WTC11 (cell line): ENCODE data around the gene RNF169.

Experiments
- ESRRA ChIP-seq: sonication (generic); formaldehyde crosslinking; IDR thresholded peaks from 2 replicates; pipeline ENCODE4 v1.8.1; 2022; ENCODE audit warnings: mild to moderate bottlenecking, missing genetic modification reagents, borderline replicate concordance
- FOXK1 ChIP-seq: sonication (generic); formaldehyde crosslinking; IDR thresholded peaks from 2 replicates; pipeline ENCODE4 v1.8.0; 2022; ENCODE audit warnings: mild to moderate bottlenecking, moderate library complexity, missing genetic modification reagents
- JUN ChIP-seq: sonication (generic); formaldehyde crosslinking; IDR thresholded peaks from 2 replicates; pipeline ENCODE4 v1.8.0; 2023; ENCODE audit warnings: mild to moderate bottlenecking, missing genetic modification reagents
- NR2C2 ChIP-seq: sonication (generic); formaldehyde crosslinking; IDR thresholded peaks from 2 replicates; pipeline ENCODE4 v1.8.0; 2022; ENCODE audit warnings: mild to moderate bottlenecking, missing genetic modification reagents
- RORB ChIP-seq: fragments of 250-450 bp; sonication (Bioruptor Pico); IDR thresholded peaks from 2 replicates; pipeline ENCODE4 v1.9.0; 2021; ENCODE audit warnings: mild to moderate bottlenecking
- SP1 ChIP-seq: sonication (generic); formaldehyde crosslinking; conservative IDR thresholded peaks from 2 replicates; pipeline ENCODE4 v1.8.1; 2022; ENCODE audit warnings: missing genetic modification reagents
- USF1 ChIP-seq: sonication (generic); formaldehyde crosslinking; IDR thresholded peaks from 2 replicates; pipeline ENCODE4 v1.8.0; 2022; ENCODE audit warnings: mild to moderate bottlenecking, missing genetic modification reagents
- TF ChIP-seq, protein P1 (sequence below): sonication (generic); formaldehyde crosslinking; IDR thresholded peaks from 2 replicates; pipeline ENCODE4 v1.8.1; 2023; ENCODE audit warnings: mild to moderate bottlenecking, moderate library complexity, missing genetic modification reagents
- TF ChIP-seq, protein P2 (sequence below): fragments of 200-600 bp; IDR thresholded peaks from 2 replicates; pipeline ENCODE4 v1.8.0; 2022; ENCODE audit warnings: antibody characterized with exemption
- TF ChIP-seq, protein P3 (sequence below): sonication (generic); formaldehyde crosslinking; IDR thresholded peaks from 2 replicates; pipeline ENCODE4 v1.8.1; 2023; ENCODE audit warnings: mild to moderate bottlenecking, missing genetic modification reagents, borderline replicate concordance
- TF ChIP-seq, protein P4 (sequence below): sonication (generic); formaldehyde crosslinking; IDR thresholded peaks from 2 replicates; pipeline ENCODE4 v1.8.1; 2022; ENCODE audit warnings: low read depth, mild to moderate bottlenecking, moderate library complexity, missing genetic modification reagents, borderline replicate concordance

- TF ChIP-seq, protein P1, sequence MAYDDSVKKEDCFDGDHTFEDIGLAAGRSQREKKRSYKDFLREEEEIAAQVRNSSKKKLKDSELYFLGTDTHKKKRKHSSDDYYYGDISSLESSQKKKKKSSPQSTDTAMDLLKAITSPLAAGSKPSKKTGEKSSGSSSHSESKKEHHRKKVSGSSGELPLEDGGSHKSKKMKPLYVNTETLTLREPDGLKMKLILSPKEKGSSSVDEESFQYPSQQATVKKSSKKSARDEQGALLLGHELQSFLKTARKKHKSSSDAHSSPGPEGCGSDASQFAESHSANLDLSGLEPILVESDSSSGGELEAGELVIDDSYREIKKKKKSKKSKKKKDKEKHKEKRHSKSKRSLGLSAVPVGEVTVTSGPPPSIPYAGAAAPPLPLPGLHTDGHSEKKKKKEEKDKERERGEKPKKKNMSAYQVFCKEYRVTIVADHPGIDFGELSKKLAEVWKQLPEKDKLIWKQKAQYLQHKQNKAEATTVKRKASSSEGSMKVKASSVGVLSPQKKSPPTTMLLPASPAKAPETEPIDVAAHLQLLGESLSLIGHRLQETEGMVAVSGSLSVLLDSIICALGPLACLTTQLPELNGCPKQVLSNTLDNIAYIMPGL (CRISPR knock-in tag), result no peak
- TF ChIP-seq, protein P2, sequence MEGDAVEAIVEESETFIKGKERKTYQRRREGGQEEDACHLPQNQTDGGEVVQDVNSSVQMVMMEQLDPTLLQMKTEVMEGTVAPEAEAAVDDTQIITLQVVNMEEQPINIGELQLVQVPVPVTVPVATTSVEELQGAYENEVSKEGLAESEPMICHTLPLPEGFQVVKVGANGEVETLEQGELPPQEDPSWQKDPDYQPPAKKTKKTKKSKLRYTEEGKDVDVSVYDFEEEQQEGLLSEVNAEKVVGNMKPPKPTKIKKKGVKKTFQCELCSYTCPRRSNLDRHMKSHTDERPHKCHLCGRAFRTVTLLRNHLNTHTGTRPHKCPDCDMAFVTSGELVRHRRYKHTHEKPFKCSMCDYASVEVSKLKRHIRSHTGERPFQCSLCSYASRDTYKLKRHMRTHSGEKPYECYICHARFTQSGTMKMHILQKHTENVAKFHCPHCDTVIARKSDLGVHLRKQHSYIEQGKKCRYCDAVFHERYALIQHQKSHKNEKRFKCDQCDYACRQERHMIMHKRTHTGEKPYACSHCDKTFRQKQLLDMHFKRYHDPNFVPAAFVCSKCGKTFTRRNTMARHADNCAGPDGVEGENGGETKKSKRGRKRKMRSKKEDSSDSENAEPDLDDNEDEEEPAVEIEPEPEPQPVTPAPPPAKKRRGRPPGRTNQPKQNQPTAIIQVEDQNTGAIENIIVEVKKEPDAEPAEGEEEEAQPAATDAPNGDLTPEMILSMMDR, result no peak
- TF ChIP-seq FOXK1 (no peak), NR2C2 (no peak), RORB (CRISPR knock-in tag) (no peak), JUN (no peak), ESRRA (CRISPR knock-in tag) (no peak), USF1 (CRISPR knock-in tag) (no peak), SP1 (CRISPR knock-in tag) (no peak)
- TF ChIP-seq, protein P3, sequence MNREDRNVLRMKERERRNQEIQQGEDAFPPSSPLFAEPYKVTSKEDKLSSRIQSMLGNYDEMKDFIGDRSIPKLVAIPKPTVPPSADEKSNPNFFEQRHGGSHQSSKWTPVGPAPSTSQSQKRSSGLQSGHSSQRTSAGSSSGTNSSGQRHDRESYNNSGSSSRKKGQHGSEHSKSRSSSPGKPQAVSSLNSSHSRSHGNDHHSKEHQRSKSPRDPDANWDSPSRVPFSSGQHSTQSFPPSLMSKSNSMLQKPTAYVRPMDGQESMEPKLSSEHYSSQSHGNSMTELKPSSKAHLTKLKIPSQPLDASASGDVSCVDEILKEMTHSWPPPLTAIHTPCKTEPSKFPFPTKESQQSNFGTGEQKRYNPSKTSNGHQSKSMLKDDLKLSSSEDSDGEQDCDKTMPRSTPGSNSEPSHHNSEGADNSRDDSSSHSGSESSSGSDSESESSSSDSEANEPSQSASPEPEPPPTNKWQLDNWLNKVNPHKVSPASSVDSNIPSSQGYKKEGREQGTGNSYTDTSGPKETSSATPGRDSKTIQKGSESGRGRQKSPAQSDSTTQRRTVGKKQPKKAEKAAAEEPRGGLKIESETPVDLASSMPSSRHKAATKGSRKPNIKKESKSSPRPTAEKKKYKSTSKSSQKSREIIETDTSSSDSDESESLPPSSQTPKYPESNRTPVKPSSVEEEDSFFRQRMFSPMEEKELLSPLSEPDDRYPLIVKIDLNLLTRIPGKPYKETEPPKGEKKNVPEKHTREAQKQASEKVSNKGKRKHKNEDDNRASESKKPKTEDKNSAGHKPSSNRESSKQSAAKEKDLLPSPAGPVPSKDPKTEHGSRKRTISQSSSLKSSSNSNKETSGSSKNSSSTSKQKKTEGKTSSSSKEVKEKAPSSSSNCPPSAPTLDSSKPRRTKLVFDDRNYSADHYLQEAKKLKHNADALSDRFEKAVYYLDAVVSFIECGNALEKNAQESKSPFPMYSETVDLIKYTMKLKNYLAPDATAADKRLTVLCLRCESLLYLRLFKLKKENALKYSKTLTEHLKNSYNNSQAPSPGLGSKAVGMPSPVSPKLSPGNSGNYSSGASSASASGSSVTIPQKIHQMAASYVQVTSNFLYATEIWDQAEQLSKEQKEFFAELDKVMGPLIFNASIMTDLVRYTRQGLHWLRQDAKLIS (CRISPR knock-in tag), result no peak
- TF ChIP-seq, protein P4, sequence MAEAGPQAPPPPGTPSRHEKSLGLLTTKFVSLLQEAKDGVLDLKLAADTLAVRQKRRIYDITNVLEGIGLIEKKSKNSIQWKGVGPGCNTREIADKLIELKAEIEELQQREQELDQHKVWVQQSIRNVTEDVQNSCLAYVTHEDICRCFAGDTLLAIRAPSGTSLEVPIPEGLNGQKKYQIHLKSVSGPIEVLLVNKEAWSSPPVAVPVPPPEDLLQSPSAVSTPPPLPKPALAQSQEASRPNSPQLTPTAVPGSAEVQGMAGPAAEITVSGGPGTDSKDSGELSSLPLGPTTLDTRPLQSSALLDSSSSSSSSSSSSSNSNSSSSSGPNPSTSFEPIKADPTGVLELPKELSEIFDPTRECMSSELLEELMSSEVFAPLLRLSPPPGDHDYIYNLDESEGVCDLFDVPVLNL (CRISPR knock-in tag), result no peak
These were observed 27.8 kb upstream of the RNF169 start for GRCh38 chr11:74720596-74721478.
